HCT116 (cell line): ENCODE data around the gene DTX3L. TPM values are rescaled to one million over a fixed set of nuclear protein-coding genes. Genes with fewer than 3 reads are reported as not detected.
A peak's percentile ranks its signal among the peaks of the same experiment; 100 is the strongest.

Source experiments
- ATAC-seq: fragments of 200-7000 bp; cut with Tn5 transposase; 2 replicates; pipeline ENCODE4 v1.9.1; 2020; ENCODE audit warnings: mild to moderate bottlenecking, moderate library complexity
- BruUV-seq: library from RNA; stranded (reverse); fragments of 400-500 nt; replicated peaks from 2 replicates; lab custom pipeline; 2021; lab: Mats Ljungman, UMichigan
- CTCF ChIA-PET: fragments of 300-600 bp; sonication (Branson Sonifier 250); formaldehyde crosslinking; loops from one replicate; lab custom pipeline; 2021; ENCODE audit warnings: antibody characterized with exemption; lab: Charles Lee
- POLR2A ChIA-PET: fragments of 300-600, 350-600 bp; sonication (Branson Sonifier 250); formaldehyde crosslinking; loops from one replicate; lab custom pipeline; 2021; ENCODE audit warnings: antibody characterized with exemption; lab: Charles Lee
- RAD21 ChIA-PET, 2 experiments: fragments of 300-600 bp; sonication (Branson Sonifier 250); formaldehyde crosslinking; loops; one replicate each; lab custom pipeline; 2023; ENCODE audit warnings: low total read pairs in 2 of 2; ENCODE audit not compliant: uncharacterized antibody in 2 of 2, unreplicated experiment in 2 of 2, low non-redundant PET in 1 of 2; lab: Charles Lee
- DNase-seq: peaks from one replicate; pipeline ENCODE4 v3.0.0-alpha.2; 2010; ENCODE audit warnings: low read depth, low spot score
- H2AFZ ChIP-seq: fragments of 200-600 bp; shearing (Covaris generic), sonication (generic); 2 replicates; pipeline ENCODE4 v1.6.1; 2017; ENCODE audit warnings: low read depth, mixed run types, mixed read lengths, antibody characterized with exemption, low read length; ENCODE audit not compliant: poor library complexity, severe bottlenecking
- H3K27ac ChIP-seq: 2 replicates; pipeline ENCODE4 v1.5.1; 2012; ENCODE audit warnings: low read depth, low read length
- H3K27me3 ChIP-seq: fragments of 200-600 bp; sonication (generic); 2 replicates; pipeline ENCODE4 v1.6.1; 2016; ENCODE audit warnings: mixed run types, low read length, mixed read lengths; ENCODE audit not compliant: insufficient read depth
- H3K36me3 ChIP-seq, 2 experiments: fragments of 200-500 bp in 1 of 2; fragments of 200-600 bp in 1 of 2; sonication (Bioruptor generic) in 1 of 2; sonication (generic) in 1 of 2; 2 replicates each; pipeline versions ENCODE4 v1.5.1 to v1.6.1; 2014 to 2016; ENCODE audit warnings: low read length in 2 of 2, inconsistent platforms in 1 of 2, mixed read lengths in 1 of 2, mixed run types in 1 of 2; ENCODE audit not compliant: insufficient read depth in 2 of 2, control insufficient read depth in 1 of 2
- H3K4me1 ChIP-seq, 2 experiments: fragments of 200-600 bp in 1 of 2; sonication (generic) in 1 of 2; 2 replicates each; pipeline versions ENCODE4 v1.5.1 to v1.6.1; 2012 to 2017; ENCODE audit warnings: low read length in 2 of 2, inconsistent platforms in 1 of 2, mild to moderate bottlenecking in 1 of 2, mixed read lengths in 1 of 2, mixed run types in 1 of 2, moderate library complexity in 1 of 2; ENCODE audit not compliant: insufficient read depth in 2 of 2, control insufficient read depth in 1 of 2
- H3K4me2 ChIP-seq: fragments of 200-600 bp; sonication (generic); 2 replicates; pipeline ENCODE4 v1.6.1; 2017; ENCODE audit warnings: mixed run types, low read length, mixed read lengths
- H3K4me3 ChIP-seq, 2 experiments: fragments of 200-600 bp in 1 of 2; sonication (generic) in 1 of 2; replicated peaks in 1 of 2; 2 replicates each; pipeline ENCODE4 v1.5.1; 2011 to 2016; ENCODE audit warnings: low read length in 2 of 2, control low read depth in 1 of 2, low read depth in 1 of 2, mild to moderate bottlenecking in 1 of 2, mixed read lengths in 1 of 2, mixed run types in 1 of 2
- H3K79me2 ChIP-seq: fragments of 200-600 bp; sonication (generic); 2 replicates; pipeline ENCODE4 v1.6.1; 2017; ENCODE audit warnings: mild to moderate bottlenecking, mixed run types, low read length, moderate library complexity, mixed read lengths; ENCODE audit not compliant: insufficient read depth
- H3K9ac ChIP-seq: fragments of 200-600 bp; sonication (generic); 2 replicates; pipeline ENCODE4 v1.6.1; 2016; ENCODE audit warnings: low read length, mixed read lengths
- H3K9me2 ChIP-seq: fragments of 200-600 bp; sonication (generic), shearing (Covaris generic); 2 replicates; pipeline ENCODE4 v1.6.1; 2017; ENCODE audit warnings: mixed run types, mild to moderate bottlenecking, moderate library complexity; ENCODE audit not compliant: insufficient read depth
- H3K9me3 ChIP-seq, 2 experiments: fragments of 200-500 bp in 1 of 2; fragments of 200-600 bp in 1 of 2; sonication (Bioruptor generic) in 1 of 2; sonication (generic) in 1 of 2; 2 replicates each; pipeline ENCODE4 v1.6.1; 2014 to 2017; ENCODE audit warnings: low read length in 2 of 2, mixed read lengths in 2 of 2, inconsistent platforms in 1 of 2, low read depth in 1 of 2, mild to moderate bottlenecking in 1 of 2, mixed run types in 1 of 2, moderate library complexity in 1 of 2; ENCODE audit not compliant: control insufficient read depth in 1 of 2, insufficient read depth in 1 of 2
- H4K20me1 ChIP-seq: fragments of 200-600 bp; sonication (generic), shearing (Covaris generic); 2 replicates; pipeline ENCODE4 v1.6.1; 2017; ENCODE audit warnings: mixed run types, mild to moderate bottlenecking, moderate library complexity; ENCODE audit not compliant: insufficient read depth
- CBX3 ChIP-seq: IDR thresholded peaks from 2 replicates; pipeline ENCODE4 v1.6.1; 2012; ENCODE audit warnings: low read depth
- CEBPB ChIP-seq: IDR thresholded peaks from 2 replicates; pipeline ENCODE4 v1.6.1; 2012; ENCODE audit warnings: low read depth
- EGR1 ChIP-seq: IDR thresholded peaks from 2 replicates; pipeline ENCODE4 v1.6.1; 2012; ENCODE audit warnings: low read depth
- ELF1 ChIP-seq: IDR thresholded peaks from 2 replicates; pipeline ENCODE4 v1.6.1; 2012; ENCODE audit warnings: low read depth, borderline replicate concordance
- EZH2phosphoT487 ChIP-seq: fragments of 200-600 bp; IDR thresholded peaks from 2 replicates; pipeline ENCODE4 v1.6.1; 2018; ENCODE audit warnings: antibody characterized with exemption, borderline replicate concordance
- FOSL1 ChIP-seq: IDR thresholded peaks from 2 replicates; pipeline ENCODE4 v1.6.1; 2012; ENCODE audit warnings: low read depth
- JUND ChIP-seq: IDR thresholded peaks from 2 replicates; pipeline ENCODE4 v1.6.1; 2012
- MAX ChIP-seq: IDR thresholded peaks from 2 replicates; pipeline ENCODE4 v1.6.1; 2012
- POLR2A ChIP-seq: IDR thresholded peaks from 2 replicates; pipeline ENCODE4 v1.7.0; 2011; ENCODE audit warnings: borderline replicate concordance; ENCODE audit not compliant: insufficient read depth, insufficient read length; ENCODE audit errors: extremely low read depth
- POLR2AphosphoS5 ChIP-seq: IDR thresholded peaks from 2 replicates; pipeline ENCODE4 v1.6.1; 2011; ENCODE audit warnings: mild to moderate bottlenecking, low read depth, low read length, moderate library complexity
- RAD21 ChIP-seq: IDR thresholded peaks from 2 replicates; pipeline ENCODE4 v1.6.1; 2012; ENCODE audit warnings: low read depth, mild to moderate bottlenecking
- REST ChIP-seq: IDR thresholded peaks from 2 replicates; pipeline ENCODE4 v1.6.1; 2012; ENCODE audit warnings: low read depth
- SP1 ChIP-seq: IDR thresholded peaks from 2 replicates; pipeline ENCODE4 v1.6.1; 2012; ENCODE audit warnings: low read depth
- SRF ChIP-seq: IDR thresholded peaks from 2 replicates; pipeline ENCODE4 v1.6.1; 2012; ENCODE audit warnings: low read depth
- TCF7L2 ChIP-seq: IDR thresholded peaks from 2 replicates; pipeline ENCODE4 v1.7.0; 2011; ENCODE audit warnings: borderline replicate concordance, inconsistent platforms; ENCODE audit not compliant: insufficient read depth, insufficient read length; ENCODE audit errors: extremely low read depth
- ZBTB33 ChIP-seq: IDR thresholded peaks from 2 replicates; pipeline ENCODE4 v1.6.1; 2011; ENCODE audit warnings: mild to moderate bottlenecking, low read length, moderate library complexity; ENCODE audit not compliant: insufficient replicate concordance; ENCODE audit errors: extremely low read depth
- ZFX ChIP-seq: fragments of 450-650 bp; IDR thresholded peaks from 2 replicates; pipeline ENCODE4 v1.6.1; 2017
- ZNF274 ChIP-seq: fragments of 200-500 bp; sonication (Bioruptor generic); IDR thresholded peaks from 2 replicates; pipeline ENCODE4 v1.6.1; 2014; ENCODE audit warnings: mild to moderate bottlenecking, low read depth, low read length, inconsistent platforms
- intact Hi-C: fragments of 100-400 bp; cut with micrococcal nuclease; formaldehyde crosslinking; loops from 2 replicates; pipeline ENCODE4 v1.10.0; 2022
- total RNA-seq: library from RNA; stranded (reverse); gene quantifications from one replicate; pipeline ENCODE4 v1.2.1, GENCODE V29; 2021; ENCODE audit not compliant: unreplicated experiment
- TF ChIP-seq, protein P1 (sequence below): IDR thresholded peaks from 2 replicates; pipeline ENCODE4 v1.6.1; 2012
- TF ChIP-seq, protein P2 (sequence below), 3 experiments: fragments of 200-600 bp in 1 of 3; sonication (generic) in 1 of 3; IDR thresholded peaks in 2 of 3; conservative IDR thresholded peaks in 1 of 3; 2 replicates each; pipeline ENCODE4 v1.5.1; 2012 to 2017; ENCODE audit warnings: low read depth in 2 of 3, low read length in 2 of 3, antibody characterized with exemption in 1 of 3, borderline replicate concordance in 1 of 3, control low read depth in 1 of 3, mild to moderate bottlenecking in 1 of 3, mixed read lengths in 1 of 3, mixed run types in 1 of 3, moderate library complexity in 1 of 3; ENCODE audit not compliant: insufficient read depth in 1 of 3

Gene DTX3L
- total RNA-seq, 1 experiment from 2014 or later = 13.1 TPM

GRCh38 chr3:122533480-122533879 lies 30.7 kb upstream of the DTX3L start:
- BruUV-seq = no TSS peak
- Histone ChIP-seq H3K4me1 (peaks cover 12 to 15% of the 10 kb centered on the region in 2 experiments), H3K9ac (no peak overlapping the region), H3K9me2 (no peaks in the 10 kb centered on the region), H3K79me2 (no peaks in the 10 kb centered on the region), H3K4me3 (no peak overlapping the region), H3K27ac (no peak overlapping the region; the same call in 1 of the 2 replicates), H4K20me1 (no peaks in the 10 kb centered on the region), H2AFZ (no peak overlapping the region), H3K36me3 (no peaks in the 10 kb centered on the region), H3K4me2 (peak overlapping the region; percentile 64), H3K27me3 (no peaks in the 10 kb centered on the region), H3K9me3 (no peaks in the 10 kb centered on the region)
- TF ChIP-seq MAX (no peak), CBX3 (no peak), TCF7L2 (no peak), REST (no peak), SRF (no peak), CEBPB (no peak), POLR2AphosphoS5 (no peak), FOSL1 (no peak), RAD21 (no peak), POLR2A (no peak), ZNF274 (no peak), EGR1 (no peak), JUND (no peak), ZBTB33 (no peak), EZH2phosphoT487 (no peak), ZFX (no peak), ELF1 (no peak), SP1 (no peak)
- TF ChIP-seq, protein P1, sequence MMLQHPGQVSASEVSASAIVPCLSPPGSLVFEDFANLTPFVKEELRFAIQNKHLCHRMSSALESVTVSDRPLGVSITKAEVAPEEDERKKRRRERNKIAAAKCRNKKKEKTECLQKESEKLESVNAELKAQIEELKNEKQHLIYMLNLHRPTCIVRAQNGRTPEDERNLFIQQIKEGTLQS = no peak
- TF ChIP-seq, protein P2, sequence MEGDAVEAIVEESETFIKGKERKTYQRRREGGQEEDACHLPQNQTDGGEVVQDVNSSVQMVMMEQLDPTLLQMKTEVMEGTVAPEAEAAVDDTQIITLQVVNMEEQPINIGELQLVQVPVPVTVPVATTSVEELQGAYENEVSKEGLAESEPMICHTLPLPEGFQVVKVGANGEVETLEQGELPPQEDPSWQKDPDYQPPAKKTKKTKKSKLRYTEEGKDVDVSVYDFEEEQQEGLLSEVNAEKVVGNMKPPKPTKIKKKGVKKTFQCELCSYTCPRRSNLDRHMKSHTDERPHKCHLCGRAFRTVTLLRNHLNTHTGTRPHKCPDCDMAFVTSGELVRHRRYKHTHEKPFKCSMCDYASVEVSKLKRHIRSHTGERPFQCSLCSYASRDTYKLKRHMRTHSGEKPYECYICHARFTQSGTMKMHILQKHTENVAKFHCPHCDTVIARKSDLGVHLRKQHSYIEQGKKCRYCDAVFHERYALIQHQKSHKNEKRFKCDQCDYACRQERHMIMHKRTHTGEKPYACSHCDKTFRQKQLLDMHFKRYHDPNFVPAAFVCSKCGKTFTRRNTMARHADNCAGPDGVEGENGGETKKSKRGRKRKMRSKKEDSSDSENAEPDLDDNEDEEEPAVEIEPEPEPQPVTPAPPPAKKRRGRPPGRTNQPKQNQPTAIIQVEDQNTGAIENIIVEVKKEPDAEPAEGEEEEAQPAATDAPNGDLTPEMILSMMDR (IDR thresholded peaks at IDR 0.05 in 2 of 3, conservative IDR thresholded peaks at IDR 0.05 in 1 of 3; ENCODE audit: borderline replicate concordance in 1 of 3, insufficient read depth in 1 of 3, low read depth in 2 of 3, low read length in 2 of 3) = no peak
- ATAC-seq = peak; percentile 9; the same call in 1 of the 2 replicates
- intact Hi-C loops = no loop called here
- CTCF ChIA-PET = no interaction called here
- RAD21 ChIA-PET = no interaction called here
- POLR2A ChIA-PET = no interaction called here
- DNase-seq = no peak
